ENCODE measurements around the gene BICD2.
"Not testable (repeated sequence)": the region's sequence is repeated elsewhere in the genome, so short reads cannot be mapped to it uniquely, and the experiment has no call there.

The BICD2 gene

DNA sequence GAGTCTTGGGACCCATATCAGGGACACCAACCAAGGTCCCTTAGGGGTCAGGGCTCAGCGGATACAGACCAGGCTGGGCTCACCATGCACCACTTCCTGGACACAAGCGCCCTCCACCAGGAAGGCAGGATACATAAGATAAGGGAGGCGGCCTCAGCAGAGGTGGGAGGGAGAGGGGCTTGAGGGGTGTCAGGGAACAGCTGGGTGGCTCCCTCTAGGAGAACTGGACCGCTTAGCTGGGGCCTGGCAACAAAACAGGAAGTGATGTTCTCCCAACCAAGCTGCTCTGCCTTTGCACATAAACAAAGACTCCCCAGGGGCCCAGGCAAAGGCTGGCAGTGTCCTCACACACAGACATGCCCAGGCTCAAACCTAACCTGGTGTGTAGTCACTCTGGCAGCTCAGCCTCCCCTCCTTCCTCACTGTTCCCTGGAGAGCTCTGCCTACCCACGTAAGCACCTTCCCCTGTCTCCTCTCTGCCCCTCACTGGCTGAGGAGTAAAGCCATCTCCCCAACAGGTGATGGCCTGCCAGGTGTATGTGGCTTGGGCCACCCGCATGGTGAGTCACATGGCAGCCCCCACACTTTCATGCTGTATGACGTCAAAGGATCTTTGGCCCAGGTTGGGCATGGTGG lies 5.8 kb upstream of the BICD2 start:
- DNase-seq = no peak

DNA sequence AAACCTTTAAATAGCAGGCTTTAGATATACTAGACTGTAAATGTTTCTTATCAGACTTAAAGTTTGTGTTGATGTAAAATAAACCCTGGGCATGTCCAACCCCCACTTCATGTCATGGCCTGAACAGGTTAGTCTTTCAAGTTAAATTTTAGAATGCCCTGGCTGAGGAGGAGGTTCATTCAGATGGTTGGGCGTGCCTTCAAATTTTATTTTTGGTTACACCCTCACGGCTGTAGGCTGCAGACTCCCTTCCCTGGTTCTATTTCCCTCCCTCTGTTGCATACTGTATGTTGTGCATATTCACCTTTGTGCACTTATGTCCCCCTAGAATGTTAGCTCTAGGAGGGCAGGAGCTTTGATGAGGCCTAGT lies 5.3 kb upstream of the BICD2 start:
- DNase-seq = no peak

GRCh38 chr9:92769286-92769685 lies 4.7 kb upstream of the BICD2 start:
- DNase-seq = no peak

GRCh38 chr9:92768816-92769215 lies 4.2 kb upstream of the BICD2 start:
- DNase-seq = not testable (repeated sequence)

GRCh38 chr9:92767066-92768054 lies 2.7 kb upstream of the BICD2 start:
- no peak for DNase-seq

- DNase-seq = peak; percentile 98
These were observed 629 bp upstream of the BICD2 start for GRCh38 chr9:92764988-92765936.

GRCh38 chr9:92763721-92764380 lies 782 bp downstream of the BICD2 start:
- DNase-seq = peak; percentile 66

GRCh38 chr9:92762781-92763708 lies 1.6 kb downstream of the BICD2 start:
- no peak for DNase-seq

DNA sequence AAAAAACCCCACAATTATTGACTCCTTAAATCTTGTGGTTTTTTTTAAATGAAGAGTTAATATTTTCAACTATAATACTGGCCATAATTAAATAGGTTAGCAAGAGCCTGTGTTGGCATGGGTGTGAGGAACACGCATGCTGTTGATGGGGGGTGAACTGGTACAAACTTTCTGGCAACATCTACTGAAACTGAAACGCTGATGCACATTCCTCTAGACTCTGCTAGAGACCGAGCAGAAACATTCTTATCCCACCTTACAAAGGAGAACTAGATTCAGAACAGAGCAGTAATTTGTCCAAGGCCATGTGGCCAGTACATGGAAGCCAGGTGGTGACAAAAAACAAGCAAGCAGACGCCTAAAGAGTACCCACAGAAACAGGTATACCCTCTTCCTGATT lies 2.4 kb downstream of the BICD2 start:
- DNase-seq = no peak

- no peak for DNase-seq
These were observed 2.9 kb downstream of the BICD2 start for GRCh38 chr9:92761686-92762085.

GRCh38 chr9:92760494-92760893 lies 4.1 kb downstream of the BICD2 start:
- no peak for DNase-seq

GRCh38 chr9:92760070-92760469 lies 4.6 kb downstream of the BICD2 start:
- DNase-seq = no peak

DNA sequence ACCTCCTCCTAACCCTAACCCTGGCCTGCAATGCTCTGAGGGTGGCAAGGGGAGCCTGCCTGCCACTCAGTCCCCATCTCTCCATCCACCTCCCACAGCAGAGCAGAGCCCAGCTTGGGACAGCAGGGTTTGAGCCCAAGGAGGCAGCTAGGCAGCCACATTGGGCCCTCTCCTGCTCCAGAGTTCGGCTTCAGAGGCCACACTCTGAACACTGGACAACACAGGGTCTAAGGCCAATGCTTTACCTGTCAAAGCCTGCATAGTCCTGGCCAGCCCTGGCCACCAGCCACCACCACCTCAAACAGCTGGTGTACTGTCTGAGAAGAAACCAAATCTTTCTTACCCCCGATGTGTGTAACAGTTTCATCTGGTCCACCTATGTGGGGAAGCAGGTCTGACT lies 5.2 kb downstream of the BICD2 start:
- DNase-seq = no peak

DNA sequence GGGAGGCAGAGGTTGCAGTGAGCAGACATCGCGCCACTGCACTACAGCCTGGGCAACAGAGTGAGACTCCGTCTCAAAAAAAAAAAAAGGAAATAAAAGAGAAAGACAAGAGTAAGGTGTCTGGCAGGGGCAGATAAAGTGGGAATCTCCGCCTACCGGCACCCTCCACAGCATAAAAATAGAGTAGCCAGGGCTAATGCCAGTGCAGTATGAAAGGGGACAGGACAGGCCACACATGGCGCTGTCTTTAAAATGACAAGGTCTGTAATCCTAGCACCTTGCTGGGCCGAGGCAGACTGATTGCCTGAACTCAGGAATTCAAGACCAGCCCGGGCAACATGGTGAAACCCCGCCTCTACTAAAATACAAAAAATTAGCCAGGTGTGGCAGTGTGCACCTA lies 7.8 kb downstream of the BICD2 start:
- DNase-seq = no peak

DNA sequence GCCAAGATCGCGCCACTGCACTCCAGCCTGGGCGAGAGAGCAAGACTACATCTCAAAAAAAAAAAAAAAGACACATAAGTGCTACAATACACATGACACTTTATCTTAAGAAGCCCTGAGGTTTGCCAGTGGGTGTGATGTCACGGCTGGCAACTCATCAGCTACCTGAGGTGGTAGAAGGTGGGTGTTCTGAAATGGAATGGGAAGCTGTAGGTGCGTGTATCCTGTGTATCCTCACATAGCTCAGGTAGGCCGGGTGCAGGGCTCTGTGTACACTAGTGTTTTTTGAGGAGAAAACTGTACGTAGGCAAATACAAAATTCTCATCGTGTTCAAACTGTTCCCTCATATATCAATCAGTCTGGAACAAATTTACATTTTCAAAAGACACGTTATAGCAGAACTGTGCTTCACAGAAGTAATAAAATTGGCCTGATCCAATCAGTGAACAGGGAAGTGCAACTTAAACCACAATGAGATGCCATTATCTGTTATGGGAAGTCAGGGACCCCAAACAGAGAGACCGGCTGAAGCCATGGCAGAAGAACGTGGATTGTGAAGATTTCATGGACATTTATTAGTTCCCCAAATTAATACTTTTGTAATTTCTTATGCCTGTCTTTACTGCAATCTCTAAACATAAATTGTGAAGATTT lies 10.4 kb downstream of the BICD2 start:
- DNase-seq = no peak

GRCh38 chr9:92752812-92753404 lies 11.7 kb downstream of the BICD2 start:
- no peak for DNase-seq

GRCh38 chr9:92749934-92750315 lies 14.7 kb downstream of the BICD2 start:
- DNase-seq = no peak

DNA sequence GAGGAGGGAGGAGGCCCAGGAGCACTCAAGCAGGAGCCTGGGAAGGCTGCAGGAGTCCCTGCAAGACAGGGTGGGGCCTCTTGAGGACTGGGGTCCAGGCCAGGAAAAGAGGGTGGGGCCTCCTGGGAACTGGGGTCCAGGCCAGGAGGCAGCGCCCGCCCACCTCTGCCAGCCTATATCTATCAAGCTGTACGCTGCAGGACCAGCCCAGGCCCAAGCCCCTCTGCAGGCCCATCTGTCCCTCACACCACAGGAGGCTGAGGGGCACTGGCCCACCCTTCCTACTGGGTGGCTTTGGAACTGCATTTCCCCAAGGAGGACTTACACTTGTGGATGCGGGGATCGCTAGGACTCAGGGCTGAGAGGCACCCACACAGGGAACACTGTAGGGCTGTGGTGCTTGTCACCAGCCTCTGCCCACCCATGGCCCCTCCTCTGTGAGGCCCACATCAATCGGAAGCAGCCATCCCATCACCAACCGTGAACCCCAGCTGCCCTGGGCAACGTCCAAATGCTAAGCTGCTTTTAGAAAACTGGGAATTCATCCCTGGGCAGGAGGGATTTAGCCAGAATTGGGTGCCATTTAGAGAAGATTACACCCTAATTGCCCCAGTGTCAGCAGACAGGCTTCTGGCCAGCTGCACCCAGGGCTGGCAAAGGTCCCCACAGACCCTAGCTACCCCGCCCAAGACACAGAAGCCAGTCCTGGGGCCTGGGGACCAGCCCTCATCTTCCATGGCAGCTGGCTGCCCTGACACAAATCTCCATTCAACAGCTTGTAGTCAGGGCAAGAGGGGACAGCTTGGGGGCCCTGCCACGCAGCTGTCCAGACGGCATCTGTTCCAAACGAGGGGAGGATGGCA lies 15.3 kb downstream of the BICD2 start:
- no peak for DNase-seq

- DNase-seq = no peak
These were observed 16.5 kb downstream of the BICD2 start for GRCh38 chr9:92748233-92748497.
